ENCODE results near the gene EEF2K.
A peak's percentile ranks its signal among the peaks of the same experiment; 100 is the strongest.

EEF2K gene

DNA sequence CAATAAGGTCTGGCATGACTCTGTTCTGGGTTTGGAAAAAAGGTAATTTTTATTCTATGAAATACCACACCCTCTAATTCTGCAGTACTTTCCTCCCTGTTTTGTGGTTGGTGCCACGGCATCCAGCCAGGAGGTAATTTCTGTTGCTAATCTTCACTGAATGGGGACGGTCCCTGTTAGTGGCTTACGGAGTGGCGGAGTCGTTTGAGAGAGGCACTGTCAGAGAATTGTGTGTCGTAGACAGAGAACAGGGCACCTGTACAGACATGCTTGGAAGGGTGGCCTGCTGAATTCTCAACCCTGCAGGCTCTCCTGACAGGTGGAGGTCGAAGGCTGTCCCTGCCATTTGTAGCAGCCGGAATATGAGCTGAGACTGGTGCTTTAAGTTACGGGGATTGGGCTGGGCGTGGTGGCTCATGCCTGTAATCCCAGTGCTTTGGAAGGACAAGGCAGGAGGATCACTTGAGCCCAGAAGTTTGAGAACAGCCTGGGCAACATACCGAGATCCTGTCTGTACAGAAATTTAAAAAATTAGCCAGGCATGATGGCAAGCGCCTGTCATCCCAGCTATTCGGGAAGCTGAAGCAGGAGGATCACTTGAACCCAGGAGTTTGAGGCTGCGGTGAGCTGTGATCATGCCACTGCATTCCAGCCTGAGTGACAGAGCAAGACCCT, 33.2 kb downstream of the EEF2K start:
- no peak for DNase-seq

DNA sequence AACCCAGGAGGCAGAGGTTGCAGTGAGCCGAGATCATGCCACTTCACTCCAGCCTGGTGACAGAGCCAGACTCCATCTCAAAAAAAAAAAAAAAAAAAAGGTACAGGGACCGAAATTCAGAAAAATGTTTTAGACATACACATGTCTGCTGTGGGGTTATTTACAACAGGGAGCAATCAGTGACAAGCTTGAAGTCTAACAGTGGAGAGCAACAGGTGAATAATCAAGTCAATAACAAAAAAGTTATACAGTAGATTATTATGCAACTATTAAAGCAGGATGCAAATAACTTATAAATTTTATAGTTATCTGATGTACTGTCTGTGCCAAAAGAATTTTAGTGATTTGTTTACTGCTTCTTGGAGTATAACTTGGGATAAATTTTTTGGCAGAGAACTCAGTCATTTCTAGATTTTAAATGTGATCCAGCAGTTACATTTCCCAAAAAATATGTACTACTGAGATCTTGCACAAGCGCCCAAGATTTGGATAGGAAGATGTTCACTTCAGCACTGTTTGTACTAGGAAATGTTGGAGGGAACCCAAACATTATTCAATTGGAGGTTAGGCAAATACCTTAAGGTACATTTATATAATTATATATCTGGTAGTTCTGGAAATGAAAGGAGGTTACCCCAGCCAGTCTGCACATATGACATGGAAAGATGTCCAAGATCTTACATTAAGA, 34.1 kb downstream of the EEF2K start:
- DNase-seq: peak in 2 of 58 donors; percentile 5 to 6

- no peak for DNase-seq
These were observed 44.4 kb downstream of the EEF2K start for GRCh38 chr16:22250522-22250921.

- DNase-seq: no peak
These were observed 46.2 kb downstream of the EEF2K start for GRCh38 chr16:22252317-22252716.

- no peak for DNase-seq
These were observed 47.2 kb downstream of the EEF2K start for GRCh38 chr16:22253272-22253671.

- no peak for DNase-seq
These were observed 49.3 kb downstream of the EEF2K start for GRCh38 chr16:22255335-22255734.

GRCh38 chr16:22257440-22257839, 51.4 kb downstream of the EEF2K start:
- no peak for DNase-seq

DNA sequence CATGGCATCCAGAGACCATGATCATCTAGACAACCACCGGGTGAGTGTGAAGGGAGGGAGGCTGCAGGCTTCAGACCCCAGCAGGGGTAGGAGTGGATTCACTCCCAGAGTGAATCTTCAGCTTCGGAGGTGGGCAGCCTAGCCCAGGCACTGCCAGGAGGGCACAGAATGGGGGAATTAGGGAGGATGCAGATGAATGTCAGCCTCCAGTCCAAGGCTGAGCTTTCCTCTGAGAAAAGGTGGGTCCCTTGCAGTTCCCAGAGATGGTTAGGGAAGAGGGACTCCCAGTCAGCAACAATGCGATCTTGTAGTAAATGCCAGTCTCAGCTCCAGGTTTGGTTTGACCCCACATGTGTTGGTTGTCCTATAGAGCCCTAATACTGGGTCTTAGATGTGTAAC, 54.4 kb downstream of the EEF2K start:
- no peak for DNase-seq

- DNase-seq: no peak
These were observed 56.4 kb downstream of the EEF2K start for GRCh38 chr16:22262460-22262859.

DNA sequence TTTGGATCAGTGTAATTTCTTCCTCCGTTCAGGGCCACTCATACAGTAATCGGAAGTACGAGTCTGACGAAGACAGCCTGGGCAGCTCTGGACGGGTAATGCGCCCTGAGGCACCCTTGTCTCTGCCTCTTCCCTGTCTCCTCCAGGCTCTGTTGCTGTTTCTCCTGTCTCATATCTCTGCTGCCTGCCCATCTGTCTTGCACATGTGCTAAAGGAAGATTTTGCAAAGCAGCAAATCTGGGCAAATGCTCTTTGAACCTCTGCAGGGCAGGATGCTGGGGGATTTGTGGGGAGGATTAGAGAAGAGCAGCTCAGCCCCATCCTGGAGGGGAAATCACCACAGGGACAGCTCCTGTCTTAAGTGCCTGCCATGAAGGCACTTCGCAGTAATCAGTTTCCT, 58.7 kb downstream of the EEF2K start:
- DNase-seq: no peak

- no peak for DNase-seq
These were observed 59.3 kb downstream of the EEF2K start for GRCh38 chr16:22265351-22265750.

DNA sequence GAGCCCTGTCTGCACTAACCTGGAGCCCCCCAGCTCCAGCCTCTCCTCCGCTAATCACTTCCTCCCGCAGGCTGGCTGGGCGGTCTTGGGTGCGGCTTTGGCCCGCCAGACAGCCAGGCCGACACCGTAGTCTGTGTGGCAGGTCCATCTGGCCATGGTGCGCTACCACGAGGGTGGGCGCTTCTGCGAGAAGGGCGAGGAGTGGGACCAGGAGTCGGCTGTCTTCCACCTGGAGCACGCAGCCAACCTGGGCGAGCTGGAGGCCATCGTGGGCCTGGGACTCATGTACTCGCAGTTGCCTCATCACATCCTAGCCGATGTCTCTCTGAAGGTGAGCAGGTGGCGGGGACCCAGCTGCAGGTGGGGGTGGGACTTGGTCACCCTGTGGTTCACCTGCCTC, 60.5 kb downstream of the EEF2K start:
- no peak for DNase-seq

- peak in 8 of 58 donors; percentile 2 to 31 (median 8) for DNase-seq
These were observed 61.7 kb downstream of the EEF2K start for GRCh38 chr16:22267764-22268163.

DNA sequence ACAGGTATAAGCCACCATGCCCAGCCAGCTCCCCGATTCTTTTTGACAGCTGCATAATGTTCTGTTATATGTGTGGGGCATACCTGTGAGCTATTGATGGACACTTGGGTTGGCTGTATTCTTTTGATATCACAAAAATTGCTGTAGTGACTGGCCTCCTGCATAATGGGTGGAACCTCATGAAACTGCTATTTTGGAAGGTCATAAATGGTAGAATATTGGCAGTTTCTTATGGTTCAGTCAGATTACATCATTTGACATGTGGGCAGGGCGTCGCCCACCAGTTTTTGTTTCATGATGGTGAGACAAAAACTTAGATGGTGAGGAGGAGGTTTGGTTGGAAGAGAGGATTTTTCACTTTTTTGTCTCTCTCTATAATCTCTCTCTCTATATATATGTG, 64.4 kb downstream of the EEF2K start:
- DNase-seq: no peak

DNA sequence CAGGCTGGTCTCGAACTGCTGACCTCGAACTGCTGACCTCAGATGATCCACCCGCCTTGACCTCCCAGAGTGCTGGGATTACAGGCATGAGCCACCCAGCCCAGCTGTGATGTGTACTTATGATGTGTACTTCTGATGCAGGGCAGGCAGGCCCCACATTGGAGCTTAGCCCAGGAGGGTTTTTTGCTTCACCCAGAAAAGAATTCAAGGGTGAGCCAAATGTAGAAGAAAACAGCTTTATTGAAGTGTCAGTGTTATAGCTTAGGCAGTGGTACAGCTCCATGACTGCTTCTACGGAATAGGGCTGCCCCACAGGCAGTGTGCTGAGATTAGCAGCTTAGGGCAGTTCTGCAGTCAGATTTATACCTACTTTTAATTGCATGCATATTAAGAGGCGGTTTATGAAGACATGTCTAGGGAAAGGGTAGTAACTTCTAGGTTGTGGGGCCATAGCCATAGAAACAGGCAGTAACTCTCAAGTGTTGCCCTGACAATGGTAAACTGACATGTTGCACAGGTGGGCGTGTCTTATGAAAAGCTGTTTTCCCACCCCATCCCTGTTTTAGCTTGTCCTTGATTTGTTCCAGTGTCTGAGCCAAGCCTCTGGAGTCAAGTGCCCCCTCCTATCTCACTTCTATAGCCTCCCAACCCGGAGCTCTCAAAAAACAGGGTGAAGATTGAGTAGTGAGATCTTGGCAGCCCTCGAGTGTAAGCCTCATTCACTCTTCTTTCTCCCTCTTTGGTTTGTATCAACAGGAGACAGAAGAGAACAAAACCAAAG, 67.0 kb downstream of the EEF2K start:
- DNase-seq: peak in 1 of 58 donors; percentile 27

DNA sequence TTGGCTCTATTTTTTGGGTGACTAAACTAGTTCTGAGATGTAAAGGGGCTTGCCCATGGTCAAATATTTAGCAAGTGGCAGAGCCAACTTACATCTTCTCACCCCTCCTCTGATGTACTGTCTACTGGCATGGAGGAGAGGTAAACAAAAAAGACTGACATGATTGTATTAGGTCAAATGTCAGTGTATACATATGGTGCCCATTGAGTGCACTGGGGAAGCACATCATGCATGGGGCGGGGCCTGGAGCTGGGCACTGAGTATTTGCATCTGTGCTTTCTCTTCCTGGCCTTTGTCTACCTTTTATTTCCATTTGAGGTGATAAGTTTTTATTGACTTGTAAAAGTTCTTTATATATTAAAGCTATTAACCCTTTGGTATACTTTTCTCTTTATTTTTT, 68.8 kb downstream of the EEF2K start:
- DNase-seq: no peak

DNA sequence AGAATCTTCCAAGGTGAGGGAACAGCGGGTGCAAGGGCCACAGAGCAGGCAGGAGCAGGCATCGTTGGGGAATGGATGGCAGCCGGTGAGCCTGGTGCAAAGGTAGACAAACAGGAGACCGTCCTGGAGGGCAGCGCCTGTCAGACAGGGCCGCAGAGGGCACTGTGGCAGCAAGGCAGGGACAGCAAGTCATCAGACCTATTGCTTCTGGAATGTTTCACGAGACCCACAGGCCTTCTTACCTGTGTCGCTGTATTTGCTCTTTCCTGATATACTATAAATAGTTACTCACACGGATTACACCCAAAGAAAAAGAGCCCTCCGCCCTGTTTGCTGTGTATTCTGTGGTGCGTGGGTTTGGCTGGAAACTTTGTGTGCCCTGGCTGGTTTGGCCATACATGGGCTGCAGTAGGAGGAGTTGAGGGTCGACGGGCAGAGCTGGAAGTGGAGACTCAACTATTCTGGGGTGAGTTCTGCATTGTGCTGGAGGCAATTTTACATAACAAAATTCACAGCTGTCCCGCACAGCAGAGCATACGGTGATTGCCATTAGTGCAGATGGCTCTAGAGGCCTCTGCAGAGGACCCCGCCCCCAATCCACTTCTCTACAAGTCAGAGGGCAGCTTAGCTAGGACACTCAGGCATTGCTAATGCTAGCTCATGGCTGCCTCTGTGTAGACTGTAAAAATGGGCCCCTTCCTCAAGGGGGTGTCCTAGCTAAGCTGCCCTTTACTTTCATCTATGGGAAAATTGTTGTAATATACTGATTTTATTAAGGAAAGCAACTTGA, 72.6 kb downstream of the EEF2K start:
- DNase-seq: no peak

DNA sequence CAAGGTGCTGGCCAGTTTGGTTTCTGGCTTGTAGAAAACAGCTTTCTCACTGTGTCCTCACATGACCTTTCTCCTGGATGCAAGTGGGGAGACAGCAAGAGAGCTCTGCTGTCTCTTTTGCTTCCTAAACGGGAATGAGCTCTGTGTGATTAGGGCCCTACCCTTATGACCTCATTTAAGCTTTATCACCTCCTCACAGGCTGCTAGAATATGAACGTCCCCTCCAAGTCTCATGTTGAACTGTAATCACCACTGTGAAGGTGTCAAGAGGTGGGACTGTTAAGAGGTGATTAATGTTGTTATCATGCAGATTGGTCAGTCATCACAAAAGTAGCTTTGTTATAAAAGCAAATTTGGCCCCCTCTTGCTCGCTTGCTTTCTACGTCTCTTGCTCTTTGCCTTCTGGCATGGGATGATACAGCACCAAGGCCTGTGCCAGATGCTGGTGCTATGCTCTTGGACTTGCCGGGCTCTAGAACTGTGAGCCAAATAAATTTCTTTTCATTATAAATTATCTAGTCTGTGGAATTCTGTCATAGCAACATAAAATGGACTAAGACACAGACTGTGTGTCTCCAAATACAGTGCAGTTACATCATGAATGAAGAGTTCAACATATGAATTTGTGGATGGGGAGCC, 76.3 kb downstream of the EEF2K start:
- DNase-seq: no peak

DNA sequence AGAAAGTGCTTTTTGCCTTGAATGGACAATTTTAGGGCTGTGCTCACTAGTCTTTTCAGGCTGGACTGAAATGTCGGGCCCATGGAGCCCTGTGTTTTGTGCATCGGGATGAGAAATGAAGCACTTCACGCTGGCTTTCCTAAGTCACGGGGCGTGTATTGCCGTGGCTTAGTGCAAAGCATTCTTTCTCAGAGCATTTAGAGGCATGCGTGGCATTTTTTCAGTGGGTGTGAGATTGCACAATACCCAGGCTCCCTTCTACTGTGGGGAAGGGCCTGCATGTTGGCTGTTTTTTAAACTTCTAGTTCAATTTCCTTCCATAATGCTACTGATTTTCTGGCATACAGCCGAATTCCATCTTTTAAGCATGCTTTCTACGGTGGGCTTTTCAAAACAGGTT, 78.6 kb downstream of the EEF2K start:
- DNase-seq: no peak

DNA sequence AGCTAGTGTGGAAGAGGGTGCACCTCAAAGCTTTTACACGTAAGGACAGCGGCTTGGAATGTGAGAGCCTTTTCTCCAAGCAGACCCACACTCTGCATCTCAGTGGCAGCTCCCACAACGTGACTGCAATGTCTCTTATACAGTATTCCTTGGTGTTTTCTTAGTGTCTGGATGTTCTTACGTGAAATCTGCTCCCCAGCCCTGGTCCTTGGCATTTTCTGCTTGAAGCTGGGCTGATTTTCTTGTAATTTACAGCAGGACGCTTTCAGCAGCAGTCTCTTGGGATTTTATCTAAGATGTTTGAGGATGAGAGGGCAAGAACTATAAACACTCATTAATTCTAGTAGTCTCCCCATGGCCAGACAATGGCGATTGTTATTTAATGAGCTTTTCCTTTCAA, 79.0 kb downstream of the EEF2K start:
- no peak for DNase-seq

- DNase-seq: no peak
These were observed 84.9 kb downstream of the EEF2K start for GRCh38 chr16:22291020-22291419.

Measured in anterior cingulate cortex (tissue), 58 donors.